NCI-H82 treated with DMSO at 0.1 percent for 48 hours (cell line): ENCODE data around the gene NBPF19.
"Not testable (repeated sequence)": the region's sequence is repeated elsewhere in the genome, so short reads cannot be mapped to it uniquely, and the experiment has no call there.

Experiments
- DNase-seq: peaks from one replicate; lab custom pipeline; 2025; ENCODE audit not compliant: unreplicated experiment; lab: John Stamatoyannopoulos, UW

The NBPF19 gene, protein sequence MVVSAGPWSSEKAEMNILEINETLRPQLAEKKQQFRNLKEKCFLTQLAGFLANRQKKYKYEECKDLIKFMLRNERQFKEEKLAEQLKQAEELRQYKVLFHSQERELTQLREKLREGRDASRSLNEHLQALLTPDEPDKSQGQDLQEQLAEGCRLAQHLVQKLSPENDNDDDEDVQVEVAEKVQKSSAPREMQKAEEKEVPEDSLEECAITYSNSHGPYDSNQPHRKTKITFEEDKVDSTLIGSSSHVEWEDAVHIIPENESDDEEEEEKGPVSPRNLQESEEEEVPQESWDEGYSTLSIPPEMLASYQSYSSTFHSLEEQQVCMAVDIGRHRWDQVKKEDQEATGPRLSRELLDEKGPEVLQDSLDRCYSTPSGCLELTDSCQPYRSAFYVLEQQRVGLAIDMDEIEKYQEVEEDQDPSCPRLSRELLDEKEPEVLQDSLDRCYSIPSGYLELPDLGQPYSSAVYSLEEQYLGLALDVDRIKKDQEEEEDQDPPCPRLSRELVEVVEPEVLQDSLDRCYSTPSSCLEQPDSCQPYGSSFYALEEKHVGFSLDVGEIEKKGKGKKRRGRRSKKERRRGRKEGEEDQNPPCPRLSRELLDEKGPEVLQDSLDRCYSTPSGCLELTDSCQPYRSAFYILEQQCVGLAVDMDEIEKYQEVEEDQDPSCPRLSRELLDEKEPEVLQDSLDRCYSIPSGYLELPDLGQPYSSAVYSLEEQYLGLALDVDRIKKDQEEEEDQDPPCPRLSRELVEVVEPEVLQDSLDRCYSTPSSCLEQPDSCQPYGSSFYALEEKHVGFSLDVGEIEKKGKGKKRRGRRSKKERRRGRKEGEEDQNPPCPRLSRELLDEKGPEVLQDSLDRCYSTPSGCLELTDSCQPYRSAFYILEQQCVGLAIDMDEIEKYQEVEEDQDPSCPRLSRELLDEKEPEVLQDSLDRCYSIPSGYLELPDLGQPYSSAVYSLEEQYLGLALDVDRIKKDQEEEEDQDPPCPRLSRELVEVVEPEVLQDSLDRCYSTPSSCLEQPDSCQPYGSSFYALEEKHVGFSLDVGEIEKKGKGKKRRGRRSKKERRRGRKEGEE (N-terminal part only)

DNA sequence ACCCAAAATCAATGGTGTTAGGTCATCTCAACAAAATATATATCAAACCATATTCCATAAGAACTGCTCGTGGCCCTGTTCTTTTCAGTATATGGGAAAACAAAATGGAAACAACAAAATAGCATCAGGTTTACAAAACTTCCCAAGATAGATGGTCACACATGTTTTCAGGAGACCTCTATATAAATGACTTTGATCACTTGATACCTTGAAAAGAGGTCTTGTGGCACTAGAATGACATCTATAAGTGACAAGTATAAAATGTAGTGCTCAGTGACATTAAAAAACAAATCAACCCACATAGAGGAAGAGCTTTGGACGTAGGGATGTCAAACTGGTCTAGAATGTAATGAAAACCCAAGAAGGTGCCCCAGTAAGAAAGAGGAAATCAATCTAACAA is at the start of gene NBPF19:
Gene NBPF19, plus strand, starts transcription at position 301 of the 400 bp plus-strand sequence. CDS start 888 bp downstream, outside the sequence.
- DNase-seq, result not testable (repeated sequence)

DNA sequence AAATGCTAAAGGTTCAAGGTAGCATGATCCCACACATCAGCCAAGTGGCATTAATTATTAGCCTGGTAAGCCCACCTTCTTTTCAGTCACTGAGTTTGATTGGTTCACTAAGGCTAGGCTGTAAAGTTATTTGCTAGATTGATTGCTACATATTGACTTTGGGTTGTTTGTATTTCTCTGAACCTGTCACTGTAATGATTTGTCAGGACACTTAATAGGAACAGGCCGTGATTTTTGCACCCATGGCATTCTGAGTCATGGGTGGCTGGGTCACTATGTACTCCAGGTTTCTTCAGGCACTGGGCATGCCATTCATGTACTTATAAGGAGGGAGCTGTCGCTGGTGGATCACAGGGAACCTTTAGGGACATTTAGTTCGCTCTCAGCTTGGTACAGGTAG is 46.5 kb upstream of the NBPF19 start:
- not testable (repeated sequence) for DNase-seq

DNA sequence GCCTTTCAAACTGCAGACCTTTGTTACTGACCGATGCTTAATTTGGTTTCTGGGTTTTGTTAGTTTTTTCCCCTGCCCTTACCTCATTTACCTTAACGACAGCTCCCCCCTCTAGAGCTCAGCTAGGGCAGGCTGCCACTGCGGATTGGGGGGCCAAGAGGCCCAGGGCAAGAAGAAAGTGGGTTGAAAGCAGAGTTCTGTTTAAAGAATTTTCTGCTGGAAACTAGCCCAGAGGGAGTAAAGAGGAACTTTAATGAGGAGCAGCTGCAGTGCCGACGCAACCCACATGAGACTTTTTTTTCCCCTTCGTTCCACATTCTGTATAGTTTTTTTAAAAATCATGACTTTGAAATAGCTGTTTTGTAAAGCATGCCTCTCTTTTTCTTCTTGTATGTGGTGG is 29.4 kb upstream of the NBPF19 start:
- not testable (repeated sequence) for DNase-seq

DNA sequence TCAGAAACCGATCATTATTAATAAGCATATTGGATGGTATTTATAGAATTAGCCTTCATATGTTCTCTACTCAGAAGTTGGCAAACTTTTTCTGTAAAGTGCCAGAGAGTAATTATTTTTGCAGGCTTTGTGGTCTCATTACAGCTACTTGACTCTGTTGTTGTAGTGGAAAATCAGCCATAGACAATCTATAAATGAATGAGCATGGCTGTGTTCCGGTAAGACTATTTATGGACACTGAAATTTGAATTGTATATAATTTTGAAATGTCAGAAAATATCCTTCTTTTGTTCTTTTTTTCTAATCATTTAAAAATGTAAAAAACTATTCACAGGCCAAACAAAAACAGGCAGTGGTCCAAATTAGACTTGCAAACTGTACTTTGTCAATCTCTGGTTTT is 22.6 kb upstream of the NBPF19 start:
- DNase-seq, result not testable (repeated sequence)

DNA sequence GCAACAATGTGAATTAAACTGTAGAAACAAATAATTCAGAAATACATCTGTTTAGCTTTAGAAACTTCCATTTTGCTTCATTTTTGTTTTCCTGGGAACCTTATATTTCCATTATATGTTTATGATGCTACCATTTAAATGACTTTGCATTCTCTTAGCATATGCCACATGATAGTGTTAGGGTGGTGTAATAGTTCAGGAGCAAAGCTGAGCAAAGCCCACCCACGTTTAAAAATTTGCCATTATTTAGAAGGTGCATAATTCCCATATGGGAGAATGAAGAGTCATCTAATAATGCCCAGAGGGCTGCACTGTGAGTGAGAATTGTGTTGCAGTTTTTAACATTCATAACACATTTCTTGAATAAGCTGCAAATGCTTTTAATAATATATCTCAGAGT is 22.2 kb upstream of the NBPF19 start:
- not testable (repeated sequence) for DNase-seq

DNA sequence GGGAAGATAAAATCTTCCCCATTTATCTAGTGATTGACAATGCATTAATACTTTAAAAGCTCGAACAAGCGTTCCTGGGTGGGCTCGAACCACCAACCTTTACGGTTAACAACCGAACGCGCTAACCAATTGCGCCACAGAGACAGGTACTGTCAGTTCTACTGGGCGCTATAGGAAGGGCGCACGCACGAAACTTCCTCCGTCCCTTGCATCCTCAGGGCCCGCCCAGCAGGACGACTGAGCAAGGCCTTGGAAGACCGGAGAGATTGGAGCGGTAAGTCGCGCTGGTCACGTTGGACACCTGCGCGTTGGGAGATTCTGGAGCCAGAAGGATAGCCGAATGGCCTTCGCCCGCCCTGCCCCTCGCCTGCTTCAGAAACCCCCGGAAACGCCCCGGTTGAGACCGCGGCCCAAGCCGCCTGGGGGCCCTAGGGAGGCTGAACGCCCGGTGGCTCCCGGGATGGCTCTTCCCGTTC is 83.5 kb downstream of the NBPF19 start:
- DNase-seq, result not testable (repeated sequence)

DNA sequence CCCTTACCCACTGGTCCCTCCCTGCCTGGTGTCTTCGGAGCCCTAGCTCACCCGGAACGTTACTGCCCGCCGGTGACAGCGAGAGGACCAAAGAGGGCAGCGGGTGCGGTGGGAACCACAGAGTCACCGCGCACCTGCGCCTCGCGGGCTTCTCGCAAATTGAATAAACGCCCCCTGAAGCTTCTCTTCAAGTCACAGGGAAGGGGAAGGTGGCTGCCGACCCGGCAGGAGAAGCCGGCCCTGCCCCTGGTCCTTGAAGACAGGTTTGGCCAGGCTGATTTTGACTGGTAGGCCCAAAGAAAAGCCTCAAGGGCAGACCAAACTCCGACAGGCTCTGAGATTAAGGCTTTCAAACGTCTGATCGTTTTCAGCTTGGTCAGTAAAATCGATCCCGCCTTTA is 87.0 kb downstream of the NBPF19 start:
- not testable (repeated sequence) for DNase-seq

DNA sequence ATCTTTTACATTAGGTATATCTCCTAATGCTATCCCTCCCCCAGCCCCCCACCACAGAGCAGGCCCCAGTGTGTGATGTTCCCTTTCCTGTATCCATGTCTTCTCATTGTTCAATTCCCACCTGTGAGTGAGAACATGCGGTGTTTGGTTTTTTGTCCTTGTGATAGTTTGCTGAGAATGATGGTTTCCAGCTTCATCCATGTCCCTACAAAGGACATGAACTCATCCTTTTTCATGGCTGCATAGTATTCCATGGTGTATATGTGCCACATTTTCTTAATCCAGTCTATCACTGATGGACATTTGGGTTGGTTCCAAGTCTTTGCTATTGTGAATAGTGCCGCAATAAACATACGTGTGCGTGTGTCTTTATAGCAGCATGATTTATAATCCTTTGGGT is 90.6 kb downstream of the NBPF19 start:
- DNase-seq, result not testable (repeated sequence)

DNA sequence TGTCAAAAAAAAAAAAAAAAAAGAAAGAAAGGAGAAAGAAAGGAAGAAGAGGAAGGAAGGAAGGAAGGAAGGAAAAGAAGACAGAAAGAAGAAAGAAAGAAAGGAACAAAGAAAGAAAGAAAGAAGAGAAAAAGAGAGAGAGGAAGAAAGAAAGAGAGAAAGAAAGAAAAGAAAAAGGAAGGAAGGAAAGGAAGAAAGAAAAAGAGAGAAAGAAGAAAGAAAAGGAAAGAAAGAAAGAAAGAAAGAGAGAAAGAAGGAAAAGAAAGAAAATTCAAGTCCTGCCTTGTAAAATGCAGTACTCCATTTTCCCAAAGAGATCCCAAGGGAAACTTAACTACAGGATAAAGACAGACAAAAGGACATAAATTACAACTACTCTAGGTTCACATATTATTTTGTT is 97.9 kb downstream of the NBPF19 start:
- not testable (repeated sequence) for DNase-seq

DNA sequence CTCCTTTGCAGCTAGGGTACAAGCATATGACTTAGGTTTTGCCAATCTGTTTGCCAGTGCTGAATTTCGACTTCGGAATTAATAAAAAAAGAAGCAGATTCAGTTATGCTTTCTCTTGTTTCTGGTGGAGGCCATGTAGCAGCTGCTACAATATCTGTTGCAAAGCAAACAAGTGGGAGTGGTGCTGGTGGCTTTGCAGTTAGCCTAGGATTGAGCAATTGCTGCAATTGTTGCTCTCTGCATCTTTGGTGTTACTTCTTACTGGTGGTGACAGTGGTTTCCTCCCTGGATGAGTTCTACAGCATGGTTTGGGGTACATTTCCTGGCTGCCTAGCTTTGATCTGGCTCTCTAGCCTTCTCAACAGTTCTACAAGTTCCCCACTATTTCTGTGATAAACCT is 110.7 kb downstream of the NBPF19 start:
- DNase-seq, result not testable (repeated sequence)
